Stimulated activated CD4-positive, alpha-beta T cell treated with anti-CD3 and anti-CD28 coated beads, Interleukin-2, amount 100 ng/mL, for 4 hours (primary cell): ENCODE data around the gene SOX10.

Experiments used
- DNase-seq: peaks from one replicate; pipeline ENCODE4 v3.0.0-alpha.2; 2020; ENCODE audit warnings: low read depth

The SOX10 gene

GRCh38 chr22:37983860-37984791 lies at the start of gene SOX10:
SOX10 (minus strand) TSS chr22:37984555; CDS start chr22:37983784, 771 bp downstream.
- DNase-seq, result no peak

GRCh38 chr22:38033522-38034277 lies 49.3 kb upstream of the SOX10 start:
- DNase-seq, result no peak

GRCh38 chr22:38032681-38033521 lies 48.5 kb upstream of the SOX10 start:
- DNase-seq, result no peak

GRCh38 chr22:38031491-38031890 lies 47.1 kb upstream of the SOX10 start:
- no peak for DNase-seq

GRCh38 chr22:38030311-38031133 lies 46.2 kb upstream of the SOX10 start:
- no peak for DNase-seq

GRCh38 chr22:38029901-38030300 lies 45.5 kb upstream of the SOX10 start:
- DNase-seq, result no peak

GRCh38 chr22:38029370-38029769 lies 45.0 kb upstream of the SOX10 start:
- DNase-seq, result no peak

GRCh38 chr22:38028344-38029130 lies 44.2 kb upstream of the SOX10 start:
- no peak for DNase-seq

GRCh38 chr22:38027487-38027886 lies 43.1 kb upstream of the SOX10 start:
- DNase-seq, result no peak

GRCh38 chr22:38026130-38027111 lies 42.1 kb upstream of the SOX10 start:
- DNase-seq, result no peak

- no peak for DNase-seq
These were observed 41.2 kb upstream of the SOX10 start for GRCh38 chr22:38025514-38025913.

GRCh38 chr22:38023045-38023444 lies 38.7 kb upstream of the SOX10 start:
- no peak for DNase-seq

- no peak for DNase-seq
These were observed 36.9 kb upstream of the SOX10 start for GRCh38 chr22:38021206-38021605.

- no peak for DNase-seq
These were observed 34.8 kb upstream of the SOX10 start for GRCh38 chr22:38018938-38019827.

- DNase-seq, result no peak
These were observed 33.9 kb upstream of the SOX10 start for GRCh38 chr22:38017939-38018885.

- DNase-seq, result no peak
These were observed 33.0 kb upstream of the SOX10 start for GRCh38 chr22:38017272-38017920.
